ENCODE results near the gene GAS2L2.

- TF ChIP-seq POLR2A (IDR thresholded peaks at IDR 0.05) (no peak), CTCF (IDR thresholded peaks at IDR 0.05) (no peak)
Measured at GRCh38 chr17:35700150-35700549, 52.9 kb downstream of the GAS2L2 start.

Data from prostate gland (tissue), 2 donors.